Stimulated activated CD4-positive, alpha-beta T cell treated with anti-CD3 and anti-CD28 coated beads, Interleukin-4, amount 100 ng/mL, for 24 hours (primary cell): ENCODE measurements around the gene TBC1D2B.

ENCODE experiments used
- DNase-seq: peaks from one replicate; pipeline ENCODE4 v3.0.0-alpha.2; 2020

TBC1D2B gene

GRCh38 chr15:78093242-78094020 is 15.9 kb upstream of the TBC1D2B start:
- no peak for DNase-seq

- DNase-seq = no peak
Measured at GRCh38 chr15:78092261-78093041, 14.9 kb upstream of the TBC1D2B start, which contains the start of gene SH2D7. SH2D7 (plus strand) TSS chr15:78092561; CDS start chr15:78092585, 24 bp downstream.

GRCh38 chr15:78090422-78091063 is 13.0 kb upstream of the TBC1D2B start:
- no peak for DNase-seq

- no peak for DNase-seq
Measured at GRCh38 chr15:78088773-78089080, 11.2 kb upstream of the TBC1D2B start.

GRCh38 chr15:78087951-78088772 is 10.7 kb upstream of the TBC1D2B start:
- DNase-seq = no peak

GRCh38 chr15:78085928-78086327 is 8.4 kb upstream of the TBC1D2B start:
- DNase-seq = no peak

GRCh38 chr15:78084449-78084750 is 6.9 kb upstream of the TBC1D2B start:
- DNase-seq = no peak

GRCh38 chr15:78083687-78084448 is 6.4 kb upstream of the TBC1D2B start:
- DNase-seq = no peak

- DNase-seq = no peak
Measured at GRCh38 chr15:78083186-78083585, 5.7 kb upstream of the TBC1D2B start.

GRCh38 chr15:78082743-78083110 is 5.2 kb upstream of the TBC1D2B start:
- DNase-seq = no peak

- no peak for DNase-seq
Measured at GRCh38 chr15:78082106-78082742, 4.7 kb upstream of the TBC1D2B start.

- DNase-seq = no peak
Measured at GRCh38 chr15:78080088-78080460, 2.6 kb upstream of the TBC1D2B start.

- DNase-seq = no peak
Measured at GRCh38 chr15:78079298-78080087, 2.0 kb upstream of the TBC1D2B start.

GRCh38 chr15:78077871-78078210 is 330 bp upstream of the TBC1D2B start:
- no peak for DNase-seq

GRCh38 chr15:78076231-78077052 is 1.1 kb downstream of the TBC1D2B start:
- DNase-seq = no peak

GRCh38 chr15:78075490-78076230 is 1.9 kb downstream of the TBC1D2B start:
- DNase-seq = no peak

- DNase-seq = no peak
Measured at GRCh38 chr15:78073046-78073787, 4.3 kb downstream of the TBC1D2B start.

- no peak for DNase-seq
Measured at GRCh38 chr15:78072080-78072892, 5.2 kb downstream of the TBC1D2B start.
